ENCODE data around the gene USP34.
"Not testable (repeated sequence)": the region's sequence is repeated elsewhere in the genome, so short reads cannot be mapped to it uniquely, and the experiment has no call there.

USP34 gene

DNA sequence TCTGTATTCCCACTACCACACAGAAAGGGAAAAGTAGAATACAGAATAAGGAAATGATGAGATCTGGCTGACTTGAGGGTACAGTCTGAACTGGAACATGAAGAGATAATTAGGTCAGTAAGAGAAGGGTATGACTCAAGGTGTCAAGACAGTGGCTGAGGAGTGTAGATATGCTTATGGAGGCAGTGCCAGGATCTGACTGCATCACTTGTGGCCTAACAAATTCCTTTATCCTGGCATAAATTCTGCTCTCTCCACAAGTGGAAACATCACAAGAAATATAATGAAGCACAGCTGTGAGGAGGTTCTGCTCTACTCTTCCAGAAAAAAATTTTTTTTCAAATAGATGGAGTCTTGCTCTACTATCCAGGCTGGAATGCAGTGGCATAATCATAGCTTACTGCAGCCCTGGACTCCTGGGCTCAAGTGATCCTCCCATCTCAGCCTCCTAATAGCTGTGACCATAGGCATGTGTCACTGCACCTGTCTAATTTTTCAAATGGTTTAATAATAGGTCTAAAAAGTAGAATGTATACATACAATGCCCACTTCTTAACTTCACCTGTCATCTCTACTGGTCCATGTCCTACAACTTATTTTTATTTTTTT is 223.6 kb downstream of the USP34 start:
- no peak for DNase-seq (ENCODE audit: low read depth)

- DNase-seq (ENCODE audit: low read depth) = no peak
These were observed 226.2 kb downstream of the USP34 start for GRCh38 chr2:61244694-61245093.

DNA sequence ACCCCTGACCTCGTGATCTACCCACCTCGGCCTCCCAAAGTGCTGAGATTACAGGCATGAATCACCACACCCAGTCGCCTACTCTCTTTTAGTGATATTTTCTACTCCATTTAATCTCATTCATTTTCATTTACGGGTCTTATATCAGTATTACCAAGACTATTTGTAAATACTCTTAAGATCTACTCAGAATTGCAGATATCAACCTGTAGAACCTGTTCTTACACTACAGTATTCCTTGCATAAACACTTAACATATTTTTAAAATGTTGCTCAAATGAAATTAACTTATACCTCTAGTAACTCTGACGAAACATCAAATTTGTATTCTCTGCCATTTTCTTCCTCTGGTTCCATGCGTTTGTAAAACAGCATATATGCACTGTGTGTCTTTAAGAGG is 229.6 kb downstream of the USP34 start:
- no peak for DNase-seq (ENCODE audit: low read depth)

DNA sequence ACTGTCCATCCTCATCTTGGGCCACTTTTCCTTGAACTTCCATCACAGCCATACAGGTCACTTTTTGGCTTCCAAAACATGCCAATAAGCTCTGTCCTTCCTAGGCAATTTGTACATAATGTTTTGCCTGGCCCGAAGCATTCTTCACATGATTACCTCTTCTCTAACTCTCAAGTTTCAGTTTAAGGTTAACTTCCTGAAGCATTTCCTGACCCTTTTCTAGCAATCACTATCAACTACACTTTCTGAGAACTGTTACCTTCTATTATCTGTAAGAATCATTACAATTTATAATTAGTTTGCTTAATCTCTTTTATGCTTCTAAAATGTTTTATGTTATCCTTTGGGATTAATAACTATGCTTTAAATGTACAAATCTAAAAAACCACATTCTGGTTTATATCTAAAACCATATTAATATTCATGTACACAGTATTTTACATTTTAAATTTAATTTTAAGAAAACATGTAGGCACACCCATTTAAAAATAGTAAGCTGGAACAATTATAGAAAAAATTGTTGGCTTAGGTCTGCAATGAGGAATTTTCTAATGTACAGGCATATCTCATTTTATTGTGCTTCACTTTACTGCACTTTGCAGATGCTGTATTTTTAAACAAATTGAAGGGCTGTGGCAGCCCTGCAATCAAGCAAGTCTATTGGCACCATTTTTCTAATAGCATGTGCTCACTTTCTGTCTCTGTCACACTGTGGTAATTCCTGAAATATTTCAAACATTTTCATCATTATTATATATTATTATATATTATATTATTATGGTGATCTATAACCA is 232.5 kb downstream of the USP34 start:
- DNase-seq (ENCODE audit: low read depth) = no peak

DNA sequence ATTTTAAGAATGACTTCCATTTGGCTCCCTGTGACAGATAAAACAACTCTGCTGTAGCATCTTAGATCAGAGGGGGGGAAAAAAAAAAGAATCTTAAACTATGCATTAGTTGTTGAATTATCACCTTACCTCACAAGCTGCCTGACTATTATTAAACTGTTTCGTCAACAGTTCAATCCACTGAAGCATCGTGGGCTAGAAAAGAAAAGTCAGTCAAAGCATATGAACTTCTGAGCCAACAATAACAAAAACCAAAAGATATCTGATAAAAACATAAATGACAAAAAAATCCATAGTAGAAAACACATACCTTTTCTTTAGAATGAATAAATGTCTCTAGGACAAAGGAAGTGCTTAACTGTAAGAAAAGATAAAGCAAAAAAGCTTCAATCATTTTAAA is 235.2 kb downstream of the USP34 start:
- no peak for DNase-seq (ENCODE audit: low read depth)

- no peak for DNase-seq (ENCODE audit: low read depth)
These were observed 237.3 kb downstream of the USP34 start for GRCh38 chr2:61233581-61233980.

DNA sequence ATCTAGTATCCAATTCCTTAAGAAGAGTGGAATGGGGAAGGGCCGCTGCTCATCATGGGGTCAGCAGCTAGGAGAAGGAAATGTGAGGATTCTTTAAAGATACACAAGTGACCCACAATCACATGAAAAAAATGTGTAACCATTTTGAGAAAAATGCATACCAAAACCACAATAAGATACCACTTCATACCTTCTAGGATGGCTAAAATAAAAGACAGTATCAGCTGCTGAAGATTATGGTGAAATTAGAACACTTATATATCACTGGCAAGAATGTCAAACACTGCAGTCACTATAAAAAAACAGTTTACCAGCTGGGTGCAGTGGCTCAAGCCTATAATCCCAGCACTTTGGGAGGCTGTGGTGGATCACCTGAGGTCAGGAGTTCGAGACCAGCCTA is 241.0 kb downstream of the USP34 start:
- no peak for DNase-seq (ENCODE audit: low read depth)

DNA sequence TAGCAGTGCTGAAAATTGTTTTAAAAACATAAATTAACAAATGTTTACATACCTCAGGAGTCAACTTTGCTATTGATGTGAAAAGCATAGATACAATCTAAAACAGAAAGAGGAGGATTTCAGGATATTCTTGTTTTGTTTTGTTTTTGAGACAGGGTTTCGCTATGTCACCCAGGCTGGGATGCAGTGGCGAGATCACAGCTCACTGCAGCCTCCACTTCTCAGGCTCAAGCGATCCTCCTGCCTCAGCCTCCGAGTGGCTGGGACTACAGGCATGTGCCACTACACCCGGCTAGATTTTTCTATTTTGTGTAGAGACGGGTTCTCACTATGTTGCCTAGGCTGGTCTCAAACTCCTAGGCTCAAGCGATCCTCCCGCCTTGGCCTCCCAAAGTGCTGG is 248.3 kb downstream of the USP34 start:
- DNase-seq (ENCODE audit: low read depth) = no peak

DNA sequence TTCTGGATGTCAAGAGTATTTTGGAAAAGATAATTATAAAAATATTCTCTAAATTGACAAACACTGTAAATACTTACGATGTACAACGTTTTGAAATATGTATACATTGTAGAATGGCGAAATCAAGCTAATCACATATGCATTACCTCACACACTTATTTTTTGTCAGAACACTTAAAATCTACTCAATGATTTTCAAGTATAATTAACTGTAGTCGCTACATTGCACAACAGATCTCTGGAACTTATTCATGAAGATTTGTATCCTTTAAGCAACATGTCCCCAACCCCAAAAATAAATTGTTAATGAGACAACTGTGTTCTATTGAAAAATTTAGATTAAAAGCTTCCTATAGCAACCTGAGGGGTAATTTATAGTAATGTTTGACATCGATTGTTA is 249.1 kb downstream of the USP34 start:
- DNase-seq (ENCODE audit: low read depth) = no peak

DNA sequence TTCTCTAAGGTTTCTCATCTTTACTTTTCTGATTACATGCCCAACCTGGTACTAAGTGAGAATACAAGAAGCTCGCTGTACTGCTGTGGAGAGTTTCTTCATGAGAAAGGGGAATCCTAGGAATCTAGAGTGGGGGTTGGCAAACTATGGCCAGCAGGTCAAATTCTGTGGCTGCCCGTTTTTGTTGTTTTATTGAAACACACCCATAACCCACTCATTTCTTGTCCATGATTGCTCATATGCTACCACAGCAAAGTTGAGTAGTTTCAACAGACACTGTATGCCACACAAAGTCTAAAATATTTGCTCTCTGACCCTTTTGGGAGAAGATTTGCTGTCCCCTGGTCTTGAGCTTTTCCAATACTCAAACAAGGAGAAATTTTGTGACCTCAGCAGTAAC is 250.1 kb downstream of the USP34 start:
- no peak for DNase-seq (ENCODE audit: low read depth)

- no peak for DNase-seq (ENCODE audit: low read depth)
These were observed 252.1 kb downstream of the USP34 start for GRCh38 chr2:61218817-61219170.

DNA sequence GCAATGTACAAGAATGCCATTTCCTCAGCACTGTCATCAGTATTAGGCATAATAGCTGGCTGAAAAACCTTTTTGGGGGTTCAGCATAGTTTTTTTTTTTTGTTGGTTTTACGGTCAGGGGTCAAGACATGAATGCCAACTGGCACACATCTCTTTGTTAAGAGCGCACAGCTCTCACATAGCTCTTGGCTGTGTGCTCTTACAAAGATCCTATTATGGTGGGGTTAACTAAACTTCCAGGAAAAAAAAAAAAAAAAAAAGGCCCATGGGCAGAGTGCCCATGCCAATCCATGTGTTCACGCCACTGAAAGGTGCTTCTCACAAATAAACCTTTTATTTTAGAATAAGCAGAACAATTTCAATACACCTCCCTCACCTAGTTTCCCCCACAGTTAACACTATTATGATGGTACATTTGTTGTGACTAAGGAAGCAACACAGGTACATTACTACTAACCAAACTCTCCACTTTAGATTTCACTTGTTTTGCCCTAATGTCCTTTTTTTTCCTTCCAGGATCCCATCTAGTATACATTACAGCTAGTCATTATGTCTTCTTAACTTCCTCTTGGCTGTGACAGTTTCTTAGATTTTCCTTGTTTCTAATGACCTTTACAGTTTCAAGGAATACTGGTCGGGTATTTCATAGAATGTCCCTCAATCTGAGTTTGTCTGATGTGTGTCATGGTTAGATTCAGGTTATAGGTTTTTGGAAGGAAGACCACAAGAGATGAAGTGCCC is 252.6 kb downstream of the USP34 start:
- no peak for DNase-seq (ENCODE audit: low read depth)

DNA sequence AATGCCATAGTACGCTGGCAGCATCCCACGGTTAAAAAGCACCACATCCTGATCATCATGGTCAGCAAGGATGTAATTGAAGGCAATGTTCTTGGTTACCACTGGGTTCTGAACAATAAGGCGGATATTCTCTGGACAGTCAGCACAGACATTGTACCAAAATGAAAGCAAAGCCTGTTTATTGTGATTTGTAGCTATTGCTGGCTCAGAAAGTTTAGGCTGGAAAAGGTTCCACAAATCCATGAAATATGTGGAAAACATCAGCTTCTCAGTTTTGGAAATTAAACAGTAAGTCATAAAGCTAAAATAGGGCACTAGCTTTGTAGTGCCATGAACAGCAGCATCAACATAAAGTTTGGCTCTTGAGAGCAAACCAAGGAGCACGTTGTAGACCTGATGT is 256.7 kb downstream of the USP34 start:
- DNase-seq (ENCODE audit: low read depth) = no peak

DNA sequence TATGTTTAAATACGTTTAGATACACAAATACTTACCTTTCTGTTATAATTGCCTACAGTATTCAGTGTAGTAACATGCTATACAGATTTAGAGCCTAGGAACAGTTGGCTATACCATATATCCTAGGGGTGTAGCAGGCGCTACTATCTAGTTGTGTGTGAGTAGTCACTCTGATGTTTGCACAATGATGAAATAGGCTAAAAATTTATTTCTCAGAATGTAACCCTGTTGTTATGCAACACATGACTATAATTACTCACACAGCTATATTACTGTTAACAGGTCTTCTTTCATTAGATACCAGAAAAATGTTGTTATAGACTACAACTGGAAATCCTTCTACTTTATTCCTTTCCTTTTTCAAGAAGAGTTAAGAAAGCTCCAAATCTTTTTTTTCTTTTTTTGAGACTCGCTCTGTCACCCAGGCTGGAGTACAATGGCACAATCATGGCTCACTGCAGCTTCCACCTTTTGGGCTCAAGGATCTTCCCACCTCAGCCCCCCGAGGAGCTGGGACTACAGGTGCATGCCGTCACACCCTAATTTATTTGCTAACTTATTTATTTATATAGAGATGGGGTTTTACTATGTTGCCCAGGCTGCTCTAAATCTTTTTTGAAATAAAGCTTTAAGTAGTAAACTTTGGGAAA is 260.4 kb downstream of the USP34 start:
- DNase-seq (ENCODE audit: low read depth) = no peak

- DNase-seq (ENCODE audit: low read depth) = no peak
These were observed 265.8 kb downstream of the USP34 start for GRCh38 chr2:61205132-61205531.

DNA sequence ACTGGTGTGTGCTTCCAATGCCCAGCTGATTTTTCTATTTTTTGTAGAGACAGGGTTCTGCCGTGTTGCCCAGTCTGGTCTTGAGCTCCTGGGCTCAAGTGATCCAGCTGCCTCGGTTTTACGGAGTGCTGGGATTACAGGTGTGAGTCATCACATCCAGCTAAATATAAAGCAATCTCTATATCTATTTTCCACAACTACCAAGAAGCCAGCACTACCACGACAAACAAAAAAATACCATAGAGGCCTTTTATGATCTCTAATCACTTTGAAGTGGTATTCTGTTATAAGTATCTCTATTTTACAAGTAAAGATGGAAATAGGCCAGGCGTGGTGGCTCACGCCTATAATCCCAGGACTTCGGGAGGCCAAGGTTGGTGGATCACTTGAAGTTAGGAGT is 274.2 kb downstream of the USP34 start:
- no peak for DNase-seq (ENCODE audit: low read depth)

- DNase-seq (ENCODE audit: low read depth) = not testable (repeated sequence)
These were observed 276.2 kb downstream of the USP34 start for GRCh38 chr2:61194646-61195045.

- no peak for DNase-seq (ENCODE audit: low read depth)
These were observed 277.0 kb downstream of the USP34 start for GRCh38 chr2:61193670-61194561.

- DNase-seq (ENCODE audit: low read depth) = no peak
These were observed 283.8 kb downstream of the USP34 start for GRCh38 chr2:61187085-61187484.

- no peak for DNase-seq (ENCODE audit: low read depth)
These were observed 285.6 kb downstream of the USP34 start for GRCh38 chr2:61185231-61185728.

DNA sequence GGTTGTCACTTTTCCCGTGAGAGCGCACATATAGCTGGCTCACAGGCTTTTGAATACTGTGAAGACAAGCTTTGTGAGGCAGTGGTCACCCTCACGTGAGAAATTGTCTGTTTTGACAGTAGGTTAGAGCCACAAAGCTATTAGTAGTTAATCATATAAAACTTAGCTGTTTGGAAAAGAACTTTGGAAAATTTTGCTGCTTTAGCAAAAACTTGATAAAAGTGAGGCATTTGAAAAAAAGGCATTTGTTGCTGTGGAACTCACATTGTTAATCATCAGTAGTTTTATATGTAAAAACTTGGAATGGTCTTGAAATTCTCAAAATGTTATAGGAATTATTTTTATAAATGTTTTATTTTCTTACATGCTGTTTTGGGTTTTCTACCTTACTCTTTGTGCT is 286.6 kb downstream of the USP34 start:
- DNase-seq (ENCODE audit: low read depth) = no peak

DNA sequence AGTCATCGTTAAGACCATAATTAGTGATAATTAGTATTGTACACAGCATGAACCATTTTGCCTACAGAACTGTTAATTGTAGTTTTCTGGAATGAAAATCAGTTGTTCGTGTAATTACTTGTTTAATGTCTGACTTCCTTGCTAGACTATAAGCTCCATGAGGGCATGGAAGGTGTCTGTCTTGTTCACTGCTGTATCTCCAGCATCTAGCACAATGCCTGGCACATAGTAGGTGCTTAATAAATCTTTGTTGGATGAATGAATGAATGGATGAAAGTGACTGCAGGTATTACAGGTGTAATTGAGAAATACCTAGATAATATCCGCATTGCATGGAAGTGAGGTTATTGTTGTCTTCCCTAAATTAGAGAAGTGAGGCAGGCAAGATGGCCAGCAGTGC is 287.1 kb downstream of the USP34 start:
- DNase-seq (ENCODE audit: low read depth) = no peak

All from activated T-cell treated with anti-CD3 and anti-CD28 coated beads for 24 hours (primary cell).